HFF-Myc (cell line): ENCODE results near the gene LLCFC1.
"Not testable (repeated sequence)": the region's sequence is repeated elsewhere in the genome, so short reads cannot be mapped to it uniquely, and the experiment has no call there.

ENCODE experiments used
- DNase-seq: peaks from one replicate; pipeline ENCODE4 v3.0.0-alpha.2; 2011; ENCODE audit warnings: low read depth; ENCODE audit errors: extremely low read depth
- H3K4me3 ChIP-seq: replicated peaks from 2 replicates; pipeline ENCODE4 v1.5.1; 2011; ENCODE audit warnings: low read depth, mild to moderate bottlenecking, control low read depth, low read length
- TF ChIP-seq, protein P1 (sequence below): IDR thresholded peaks from 2 replicates; pipeline ENCODE4 v1.5.1; 2012; ENCODE audit warnings: mild to moderate bottlenecking, low read depth, low read length, control low read depth; ENCODE audit errors: missing control alignments

Gene LLCFC1

GRCh38 chr7:142969183-142969582, 29.9 kb downstream of the LLCFC1 start:
- TF ChIP-seq, protein P1, sequence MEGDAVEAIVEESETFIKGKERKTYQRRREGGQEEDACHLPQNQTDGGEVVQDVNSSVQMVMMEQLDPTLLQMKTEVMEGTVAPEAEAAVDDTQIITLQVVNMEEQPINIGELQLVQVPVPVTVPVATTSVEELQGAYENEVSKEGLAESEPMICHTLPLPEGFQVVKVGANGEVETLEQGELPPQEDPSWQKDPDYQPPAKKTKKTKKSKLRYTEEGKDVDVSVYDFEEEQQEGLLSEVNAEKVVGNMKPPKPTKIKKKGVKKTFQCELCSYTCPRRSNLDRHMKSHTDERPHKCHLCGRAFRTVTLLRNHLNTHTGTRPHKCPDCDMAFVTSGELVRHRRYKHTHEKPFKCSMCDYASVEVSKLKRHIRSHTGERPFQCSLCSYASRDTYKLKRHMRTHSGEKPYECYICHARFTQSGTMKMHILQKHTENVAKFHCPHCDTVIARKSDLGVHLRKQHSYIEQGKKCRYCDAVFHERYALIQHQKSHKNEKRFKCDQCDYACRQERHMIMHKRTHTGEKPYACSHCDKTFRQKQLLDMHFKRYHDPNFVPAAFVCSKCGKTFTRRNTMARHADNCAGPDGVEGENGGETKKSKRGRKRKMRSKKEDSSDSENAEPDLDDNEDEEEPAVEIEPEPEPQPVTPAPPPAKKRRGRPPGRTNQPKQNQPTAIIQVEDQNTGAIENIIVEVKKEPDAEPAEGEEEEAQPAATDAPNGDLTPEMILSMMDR = no peak
- no peak overlapping the region for H3K4me3 ChIP-seq
- DNase-seq = no peak

DNA sequence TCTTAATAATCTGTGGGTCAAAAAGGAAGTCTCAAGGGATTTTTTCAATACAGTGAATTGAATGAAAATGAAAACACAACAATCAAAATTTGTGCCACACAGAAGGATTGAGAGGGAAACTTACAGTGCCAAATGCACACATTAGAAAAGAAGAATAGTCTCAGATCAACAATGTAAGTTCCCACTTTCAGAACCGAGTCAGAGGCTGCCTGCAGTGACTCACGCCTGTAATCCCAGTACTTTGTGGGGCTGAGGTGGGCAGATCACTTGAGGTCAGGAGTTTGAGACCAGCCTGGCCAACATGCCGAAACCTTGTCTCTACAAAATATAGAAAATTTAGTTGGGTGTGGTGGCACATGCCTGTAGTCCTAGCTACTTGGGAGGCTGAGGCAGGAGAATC, 35.3 kb downstream of the LLCFC1 start:
- TF ChIP-seq, protein P1 = no peak
- H3K4me3 ChIP-seq = no peak overlapping the region
- no peak for DNase-seq

- not testable (repeated sequence) for DNase-seq, H3K4me3 ChIP-seq
Measured at GRCh38 chr7:142978402-142978801, 39.1 kb downstream of the LLCFC1 start.

DNA sequence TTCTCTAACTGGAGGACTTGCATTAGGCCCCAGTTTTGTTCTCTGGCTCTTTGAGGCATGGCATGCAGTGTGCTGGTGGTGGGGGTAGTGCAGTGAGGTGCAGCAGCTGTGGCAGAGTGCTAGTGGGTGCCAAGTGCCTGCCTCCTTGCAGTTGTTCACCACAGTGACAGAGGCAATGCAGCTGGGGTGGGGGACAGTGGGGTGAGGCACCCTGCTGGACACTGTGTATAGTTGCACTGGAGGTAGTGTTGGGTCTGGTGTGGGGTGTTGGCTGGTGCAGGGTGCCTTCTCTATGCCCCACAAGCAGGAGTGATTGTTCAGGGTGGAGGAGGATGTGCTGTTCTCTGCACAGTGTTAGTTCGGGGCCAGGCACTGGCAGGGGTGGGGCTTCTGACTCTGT, 44.5 kb downstream of the LLCFC1 start:
- no peak for DNase-seq
- H3K4me3 ChIP-seq = no peak overlapping the region
- TF ChIP-seq, protein P1 = no peak

- DNase-seq = no peak
- TF ChIP-seq, protein P1 = no peak
Measured at GRCh38 chr7:142984297-142984696, 45.0 kb downstream of the LLCFC1 start.

More at GRCh38 chr7:142984297-142984696, 45.0 kb downstream of the LLCFC1 start:
- H3K4me3 ChIP-seq = no peak overlapping the region
